ENCODE results near the gene UBAP1. TPM values are rescaled to one million over a fixed set of nuclear protein-coding genes. Genes with fewer than 3 reads are reported as not detected.
"Not testable (repeated sequence)": the region's sequence is repeated elsewhere in the genome, so short reads cannot be mapped to it uniquely, and the experiment has no call there.

UBAP1 gene
- 100 to 1,000 TPM in 1 of 4 donors, 10 to 100 TPM in 3; 69.5 to 162 (median 90.8) TPM for total RNA-seq

DNA sequence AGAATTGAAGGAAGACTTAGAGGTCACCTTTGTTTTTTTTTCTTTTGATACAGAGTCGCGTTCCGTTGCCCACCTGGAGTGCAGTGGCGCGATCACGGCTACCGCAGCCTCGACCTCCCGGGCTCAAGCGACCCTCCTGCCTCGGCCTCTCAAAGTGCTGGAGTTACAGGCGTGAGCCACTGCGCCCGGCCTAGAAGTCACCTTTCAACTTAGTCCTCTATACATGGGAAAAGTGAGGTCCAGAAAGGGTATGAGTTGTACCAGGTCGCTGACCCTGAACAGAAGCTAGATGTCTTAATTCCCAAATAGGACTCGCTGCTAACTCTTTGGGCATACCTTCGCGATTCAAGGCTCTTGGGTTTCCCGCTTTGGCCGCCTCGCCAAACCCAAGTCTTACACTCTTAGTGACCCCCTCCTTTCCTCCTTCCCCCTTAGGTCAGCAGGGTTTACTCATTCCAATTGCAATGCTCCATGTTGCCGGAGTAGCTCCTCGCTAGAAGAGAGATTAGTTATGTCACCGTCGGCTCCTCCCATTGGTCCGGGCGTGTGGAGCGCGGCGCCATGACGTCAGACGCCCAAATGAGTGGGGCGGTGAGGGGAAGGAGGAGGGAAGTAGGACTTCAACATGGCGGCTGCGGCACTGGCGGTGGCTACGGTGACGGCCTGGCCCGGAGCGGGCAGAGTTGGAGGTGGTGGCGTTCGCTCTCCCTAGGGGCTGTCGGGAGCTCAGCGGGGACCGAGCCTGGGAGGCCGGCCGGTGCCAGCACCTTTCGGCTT, at the start of gene UBAP1:
Gene UBAP1 (plus strand): TSS at position 608 of the 777 bp plus-strand sequence. CDS start 41,872 bp downstream, outside the sequence.
- peaks cover 9 to 17% of the 10 kb centered on the region in 2 donors for H3K4me1 ChIP-seq
- TF ChIP-seq, protein P1, sequence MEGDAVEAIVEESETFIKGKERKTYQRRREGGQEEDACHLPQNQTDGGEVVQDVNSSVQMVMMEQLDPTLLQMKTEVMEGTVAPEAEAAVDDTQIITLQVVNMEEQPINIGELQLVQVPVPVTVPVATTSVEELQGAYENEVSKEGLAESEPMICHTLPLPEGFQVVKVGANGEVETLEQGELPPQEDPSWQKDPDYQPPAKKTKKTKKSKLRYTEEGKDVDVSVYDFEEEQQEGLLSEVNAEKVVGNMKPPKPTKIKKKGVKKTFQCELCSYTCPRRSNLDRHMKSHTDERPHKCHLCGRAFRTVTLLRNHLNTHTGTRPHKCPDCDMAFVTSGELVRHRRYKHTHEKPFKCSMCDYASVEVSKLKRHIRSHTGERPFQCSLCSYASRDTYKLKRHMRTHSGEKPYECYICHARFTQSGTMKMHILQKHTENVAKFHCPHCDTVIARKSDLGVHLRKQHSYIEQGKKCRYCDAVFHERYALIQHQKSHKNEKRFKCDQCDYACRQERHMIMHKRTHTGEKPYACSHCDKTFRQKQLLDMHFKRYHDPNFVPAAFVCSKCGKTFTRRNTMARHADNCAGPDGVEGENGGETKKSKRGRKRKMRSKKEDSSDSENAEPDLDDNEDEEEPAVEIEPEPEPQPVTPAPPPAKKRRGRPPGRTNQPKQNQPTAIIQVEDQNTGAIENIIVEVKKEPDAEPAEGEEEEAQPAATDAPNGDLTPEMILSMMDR (IDR thresholded peaks at IDR 0.05 in 4 of 5, conservative IDR thresholded peaks at IDR 0.05 in 1 of 5) = no peak
- peak; percentile 90 to 97 for TF ChIP-seq POLR2A (IDR thresholded peaks at IDR 0.05)
- intact Hi-C loops (cut with DNase I; ENCODE audit: low total_unique reads) = loop anchor here (1.0 to 10.0 kb wide), 4 partner anchors 51 to 154 kb away; partner anchors contain the start of genes DCAF12 and UBAP2
- peak within 1 kb of the TSS; percentile 93 to 99 (median 96) for H3K27ac ChIP-seq
- H3K9me3 ChIP-seq = no peaks in the 10 kb centered on the region
- DNase-seq (peak; percentile 96 to 97), ATAC-seq (peak; percentile 95 to 97)
- no peaks in the 10 kb centered on the region for H3K27me3 ChIP-seq
- no peaks in the 10 kb centered on the region for H3K36me3 ChIP-seq
- peak within 1 kb of the TSS; percentile 73 to 98 (median 90) for H3K4me3 ChIP-seq
- in situ Hi-C loops (cut with MboI; ENCODE audit: low sequenced_read_pairs in 4 of 4) = no loop called here

DNA sequence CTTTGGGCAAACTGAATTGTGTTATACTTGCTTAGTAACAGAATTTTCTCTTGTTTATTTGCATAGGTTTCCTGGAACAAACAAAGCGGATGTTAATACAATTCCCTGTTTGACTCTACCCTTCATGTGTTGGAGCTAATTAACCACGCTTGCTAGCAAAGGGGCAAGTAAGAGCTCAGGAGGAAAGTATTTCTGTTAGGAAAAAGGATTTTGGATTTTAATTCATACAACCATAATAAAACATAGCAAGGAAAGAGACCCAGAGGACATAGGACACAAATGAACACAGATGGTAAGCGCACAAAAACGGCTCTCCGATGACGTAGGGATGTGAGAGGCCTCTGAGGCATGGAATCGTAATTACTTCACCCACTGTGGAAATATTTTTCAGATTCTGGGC, 47.3 kb upstream of the UBAP1 start:
- H3K27ac ChIP-seq = no peak overlapping the region
- no peak for ATAC-seq
- no peaks in the 10 kb centered on the region for H3K4me1 ChIP-seq
- intact Hi-C loops (cut with DNase I; ENCODE audit: low total_unique reads) (no loop called here), in situ Hi-C loops (cut with MboI; ENCODE audit: low sequenced_read_pairs in 4 of 4) (no loop called here)
- no peak overlapping the region for H3K4me3 ChIP-seq
- H3K27me3 ChIP-seq = no peaks in the 10 kb centered on the region
- no peaks in the 10 kb centered on the region for H3K36me3 ChIP-seq
- no peak for TF ChIP-seq POLR2A (IDR thresholded peaks at IDR 0.05)
- H3K9me3 ChIP-seq = no peaks in the 10 kb centered on the region
- DNase-seq = no peak

DNA sequence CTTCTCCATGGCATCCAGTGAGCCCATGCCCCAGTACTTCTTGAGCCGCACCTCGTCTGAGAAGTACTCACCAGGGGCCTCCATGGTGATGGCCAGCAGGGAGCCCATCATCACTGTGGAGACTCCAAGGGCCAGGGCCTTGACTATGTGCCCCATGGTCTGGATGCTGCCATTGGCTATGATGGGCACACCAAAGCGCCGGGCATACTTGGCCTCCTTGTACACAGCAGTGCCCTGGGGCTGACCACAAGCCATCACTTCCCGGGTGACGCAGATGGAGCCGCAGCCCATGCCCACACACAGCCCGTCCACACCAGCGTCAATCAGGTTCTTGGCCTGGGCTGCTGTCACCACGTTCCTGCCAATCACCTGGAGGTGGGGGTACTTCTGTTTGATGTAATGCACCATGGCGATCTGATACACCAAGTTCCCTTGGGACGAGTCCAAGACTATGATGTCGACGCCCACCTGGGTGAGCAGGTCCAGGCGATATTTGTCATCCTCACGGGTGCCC, 45.4 kb upstream of the UBAP1 start:
- Histone ChIP-seq H3K9me3 (no peaks in the 10 kb centered on the region), H3K27me3 (no peaks in the 10 kb centered on the region), H3K36me3 (no peaks in the 10 kb centered on the region), H3K27ac (no peak overlapping the region), H3K4me3 (no peak overlapping the region), H3K4me1 (no peaks in the 10 kb centered on the region)
- intact Hi-C loops (cut with DNase I; ENCODE audit: low total_unique reads) = no loop called here
- ATAC-seq (no peak), DNase-seq (no peak)
- TF ChIP-seq, protein P1 (IDR thresholded peaks at IDR 0.05 in 4 of 5, conservative IDR thresholded peaks at IDR 0.05 in 1 of 5) = no peak
- no peak for TF ChIP-seq POLR2A (IDR thresholded peaks at IDR 0.05)
- in situ Hi-C loops (cut with MboI; ENCODE audit: low sequenced_read_pairs in 4 of 4) = no loop called here

DNA sequence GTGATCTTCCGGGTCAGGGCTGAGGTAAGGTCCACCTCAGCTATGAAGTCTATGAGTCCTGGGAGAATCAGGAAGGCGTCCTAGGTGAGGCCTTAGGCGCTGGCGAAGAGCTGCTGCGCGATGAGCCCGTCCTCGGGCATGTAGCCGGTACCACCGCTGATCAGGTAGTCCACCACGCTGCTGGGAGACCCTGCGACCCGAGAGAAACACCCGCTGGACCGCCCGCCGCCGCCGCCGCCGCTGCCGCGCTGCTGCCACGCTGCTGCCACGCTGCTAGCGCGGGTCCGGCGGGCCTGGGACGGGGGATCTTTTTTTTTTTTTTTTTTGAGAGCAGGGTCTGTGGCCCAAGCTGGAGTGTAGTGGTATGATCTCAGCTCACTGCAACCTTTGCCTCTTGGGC, 44.3 kb upstream of the UBAP1 start:
- H3K36me3 ChIP-seq = no peaks in the 10 kb centered on the region

DNA sequence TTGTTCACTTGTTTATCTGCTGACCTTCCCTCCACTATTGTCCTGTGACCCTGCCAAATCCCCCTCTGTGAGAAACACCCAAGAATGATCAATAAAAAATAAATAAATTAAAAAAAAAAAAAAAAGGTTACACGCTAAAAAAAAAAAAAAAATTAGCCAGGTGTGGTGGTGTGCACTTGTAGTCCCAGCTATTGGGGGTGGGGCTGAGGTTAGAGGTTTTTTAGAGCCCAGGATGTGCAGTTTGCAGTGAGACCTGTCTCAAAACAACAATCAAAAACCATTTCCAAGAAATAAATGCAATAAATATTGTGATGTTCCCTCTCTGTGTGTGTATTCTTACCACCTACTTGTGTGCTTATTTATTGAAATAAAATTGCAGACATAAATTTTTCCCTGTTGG, 40.2 kb upstream of the UBAP1 start:
- H3K27ac ChIP-seq; intact Hi-C loops (cut with DNase I; ENCODE audit: low total_unique reads); H3K27me3 ChIP-seq; in situ Hi-C loops (cut with MboI; ENCODE audit: low sequenced_read_pairs in 4 of 4); H3K4me1 ChIP-seq; H3K36me3 ChIP-seq; ATAC-seq; H3K9me3 ChIP-seq; H3K4me3 ChIP-seq; DNase-seq: not testable (repeated sequence)

More for the DNA sequence above, 44.3 kb upstream of the UBAP1 start:
- ATAC-seq (no peak), DNase-seq (no peak)
- H3K9me3 ChIP-seq = no peaks in the 10 kb centered on the region
- in situ Hi-C loops (cut with MboI; ENCODE audit: low sequenced_read_pairs in 4 of 4) = no loop called here
- intact Hi-C loops (cut with DNase I; ENCODE audit: low total_unique reads) = no loop called here
- H3K27ac ChIP-seq = no peak overlapping the region
- no peaks in the 10 kb centered on the region for H3K4me1 ChIP-seq
- H3K4me3 ChIP-seq = no peak overlapping the region
- TF ChIP-seq, protein P1 (IDR thresholded peaks at IDR 0.05 in 4 of 5, conservative IDR thresholded peaks at IDR 0.05 in 1 of 5) = no peak
- TF ChIP-seq POLR2A (IDR thresholded peaks at IDR 0.05) = no peak
- no peaks in the 10 kb centered on the region for H3K27me3 ChIP-seq

All from gastrocnemius medialis (tissue), 4 donors.